Kidney (tissue), 14 donors: Measurements from ENCODE around the gene POC1B. TPM values are rescaled to one million over a fixed set of nuclear protein-coding genes. Genes with fewer than 3 reads are reported as not detected.

ENCODE experiments used
- DNase-seq, 5 donors: peaks; one replicate each; pipeline ENCODE4 v3.0.0-alpha.2; 2013 to 2020
- FAIRE-seq: peaks from 2 replicates; lab custom pipeline; 2012; peaks lifted over from hg19 to GRCh38; lab: Jason Lieb, UNC
- H3K27ac ChIP-seq, 2 donors: one replicate each; pipeline ENCODE4 v1.7.0; 2013; ENCODE audit warnings: low read depth in 2 of 2, low read length in 2 of 2, inconsistent platforms in 1 of 2
- H3K27me3 ChIP-seq: one replicate; pipeline ENCODE4 v1.7.1; 2013; ENCODE audit warnings: low read length, inconsistent platforms; ENCODE audit not compliant: control insufficient read depth, insufficient read depth
- H3K36me3 ChIP-seq, 3 donors: one replicate each; pipeline versions ENCODE4 v1.7.0 to v1.7.1; 2013; ENCODE audit warnings: low read length in 3 of 3, control low read depth in 1 of 3, inconsistent platforms in 1 of 3; ENCODE audit not compliant: insufficient read depth in 3 of 3, control insufficient read depth in 2 of 3
- H3K4me1 ChIP-seq, 3 donors: one replicate each; pipeline versions ENCODE4 v1.7.0 to v1.7.1; 2013; ENCODE audit warnings: low read length in 3 of 3, inconsistent platforms in 1 of 3, low read depth in 1 of 3; ENCODE audit not compliant: control insufficient read depth in 2 of 3, insufficient read depth in 2 of 3
- H3K4me3 ChIP-seq, 3 donors: one replicate each; pipeline versions ENCODE4 v1.7.0 to v1.8.1; 2013; ENCODE audit warnings: low read length in 3 of 3, control low read depth in 1 of 3, inconsistent platforms in 1 of 3
- H3K9ac ChIP-seq, 3 donors: one replicate each; pipeline versions ENCODE4 v1.7.0 to v1.7.1; 2013; ENCODE audit warnings: low read length in 3 of 3, control low read depth in 1 of 3, inconsistent platforms in 1 of 3
- H3K9me3 ChIP-seq, 3 donors: one replicate each; pipeline versions ENCODE4 v1.7.0 to v1.7.1; 2013; ENCODE audit warnings: low read length in 3 of 3, control low read depth in 1 of 3, inconsistent platforms in 1 of 3; ENCODE audit not compliant: control insufficient read depth in 2 of 3, insufficient read depth in 1 of 3
- CTCF ChIP-seq: IDR thresholded peaks from 3 replicates; pipeline ENCODE4 v1.5.1; 2012; ENCODE audit warnings: mild to moderate bottlenecking, moderate library complexity, borderline replicate concordance; ENCODE audit not compliant: insufficient read depth; ENCODE audit errors: extremely low read depth
- intact Hi-C: fragments of 100-400 bp; cut with DNase I; formaldehyde crosslinking; loops from one replicate; pipeline ENCODE4 v1.11.1; 2022
- polyA plus RNA-seq: library from polyadenylated mRNA; stranded (reverse); fragments of 350-450 nt; fragmentation: Illumina TruSeq; extraction: RNeasy Lipid Tissue Mini Kit (QIAGEN cat#74804); gene quantifications from one replicate; pipeline ENCODE4 v1.2.3, GENCODE V29; 2014; ENCODE audit warnings: low read depth, low replicate concordance; ENCODE audit not compliant: insufficient read depth
- total RNA-seq: library from RNA; stranded (reverse); fragmentation: NEBNext Ultra II Directional; extraction: Animal tissue kit (Norgen Biotek cat#: 25700); gene quantifications from one replicate; pipeline ENCODE4 v1.2.1, GENCODE V29; 2021
- donor health status: control.
- donor health status: control.
- donor health status: control.
- donor health status: control.
- donor health status: control.
- donor health status: DM: yes; HTN: yes; CAD: no.
- donor health status: Normal renal cell carcinoma (clear cell type).

Gene POC1B
- total and polyA plus RNA-seq, 2 donors from 2014 or later, result 11.7 to 16.7 TPM

DNA sequence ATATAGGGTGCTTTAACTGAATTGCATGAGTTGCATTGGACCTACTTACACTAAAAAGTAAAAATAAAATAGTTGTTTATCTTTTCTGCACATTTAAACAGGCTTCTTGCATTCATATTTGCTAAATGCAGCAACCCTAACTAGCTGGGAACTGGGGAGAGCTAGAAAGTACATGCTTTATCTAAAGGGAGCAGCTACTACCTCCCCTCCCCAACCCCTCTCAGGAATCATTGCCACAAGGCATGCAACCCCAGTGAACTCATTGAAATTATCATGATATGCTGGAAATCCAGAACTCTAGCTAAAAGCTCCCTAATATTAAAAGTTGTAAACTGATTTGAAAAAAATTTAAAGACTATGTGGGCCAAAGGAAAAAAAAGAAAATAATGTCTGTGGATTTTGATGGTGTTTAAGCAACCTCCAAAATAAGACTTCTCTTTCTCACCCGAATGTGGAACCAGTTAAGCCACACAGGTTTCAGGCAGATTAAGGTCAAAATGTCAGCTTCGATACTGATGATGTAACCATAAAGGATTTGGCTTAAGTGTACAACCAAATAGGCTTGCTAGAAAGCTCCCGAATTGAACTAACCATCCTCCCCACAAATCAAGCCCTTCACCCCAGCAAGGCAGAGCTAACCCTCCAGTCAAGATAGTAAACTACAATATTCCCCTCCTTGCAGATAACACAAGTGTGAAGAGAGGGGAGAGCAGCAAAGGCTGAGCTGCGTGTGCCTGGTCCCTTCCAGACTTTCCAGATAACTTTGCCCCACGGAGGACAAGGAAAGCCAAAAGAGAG, 13.8 kb upstream of the POC1B start:
- Histone ChIP-seq H3K4me1 (peaks cover 0 to 15% (median 2%) of the 10 kb centered on the region in 3 donors), H3K36me3 (no peaks in the 10 kb centered on the region), H3K4me3 (no peak overlapping the region), H3K27ac (no peak overlapping the region), H3K9ac (no peak overlapping the region), H3K27me3 (no peaks in the 10 kb centered on the region), H3K9me3 (no peaks in the 10 kb centered on the region)
- intact Hi-C loops, result loop anchor here (10.0 kb wide), 2 partner anchors 65 to 565 kb away; no protein-coding TSS in a partner anchor
- DNase-seq (no peak), FAIRE-seq (no peak)
- no peak for TF ChIP-seq CTCF

DNA sequence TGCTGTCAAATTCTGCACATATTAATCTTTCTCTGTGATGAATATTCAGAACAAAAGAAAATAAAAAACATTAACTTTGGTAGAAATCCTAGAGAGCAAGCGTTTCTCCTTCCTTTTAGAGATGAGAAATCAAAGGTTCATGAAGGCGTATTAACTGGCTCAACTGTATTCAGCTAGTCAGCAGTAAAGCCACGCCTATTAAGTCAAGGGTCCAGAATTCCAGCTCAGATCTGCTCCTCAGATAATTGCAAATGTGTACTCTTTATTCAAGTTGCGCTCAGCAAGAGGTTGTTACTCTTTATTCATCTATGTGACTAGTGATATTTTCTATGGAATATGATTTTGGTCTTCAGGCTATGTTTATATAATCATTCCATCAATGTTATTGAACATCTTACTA, 13.1 kb upstream of the POC1B start:
- no peaks in the 10 kb centered on the region for H3K36me3 ChIP-seq
- intact Hi-C loops, result loop anchor here (10.0 kb wide), 1 partner anchor 64 kb away; no protein-coding TSS in a partner anchor
- no peak overlapping the region for H3K27ac ChIP-seq

GRCh38 chr12:89537389-89537788, 11.5 kb upstream of the POC1B start:
- Histone ChIP-seq H3K27me3 (no peaks in the 10 kb centered on the region), H3K4me3 (no peak overlapping the region), H3K4me1 (no peaks in the 10 kb centered on the region), H3K27ac (no peak overlapping the region), H3K9me3 (no peaks in the 10 kb centered on the region), H3K36me3 (no peaks in the 10 kb centered on the region), H3K9ac (no peak overlapping the region)
- no peak for FAIRE-seq
- intact Hi-C loops, result loop anchor here (10.0 kb wide), 1 partner anchor 63 kb away; no protein-coding TSS in a partner anchor
- TF ChIP-seq CTCF, result no peak
- no peak for DNase-seq

More for the DNA sequence above, 13.1 kb upstream of the POC1B start:
- Histone ChIP-seq H3K9ac (no peak overlapping the region), H3K4me1 (peaks cover 0 to 10% (median 0%) of the 10 kb centered on the region in 3 donors), H3K4me3 (no peak overlapping the region), H3K27me3 (no peaks in the 10 kb centered on the region), H3K9me3 (no peaks in the 10 kb centered on the region)
- DNase-seq (no peak), FAIRE-seq (no peak)
- no peak for TF ChIP-seq CTCF
